H7 (cell line): Measurements from ENCODE around the gene P2RX7. TPM values are rescaled to one million over a fixed set of nuclear protein-coding genes. Genes with fewer than 3 reads are reported as not detected.
A peak's percentile ranks its signal among the peaks of the same experiment; 100 is the strongest.

Experiments
- DNase-seq: peaks from one replicate; pipeline ENCODE4 v3.0.0; 2012
- H3K27me3 ChIP-seq: 2 replicates; pipeline ENCODE4 v1.6.0; 2011; ENCODE audit warnings: mild to moderate bottlenecking, low read length; ENCODE audit not compliant: control insufficient read depth, insufficient read depth
- H3K36me3 ChIP-seq: replicated peaks from 2 replicates; pipeline ENCODE4 v1.5.1; 2011; ENCODE audit warnings: low read length; ENCODE audit not compliant: control insufficient read depth, insufficient read depth
- H3K4me3 ChIP-seq: 2 replicates; pipeline ENCODE4 v1.5.1; 2011; ENCODE audit warnings: low read depth, mild to moderate bottlenecking, control low read depth, low read length, moderate library complexity; ENCODE audit not compliant: insufficient read depth
- total RNA-seq: library from RNA; depleted of rRNA; stranded (reverse); fragments of >200 nt; shearing (Covaris generic); gene quantifications from 2 replicates; pipeline ENCODE4 v1.2.3, GENCODE V29; 2014; rRNA removed

Gene P2RX7
- 0.07 TPM in 1 of 2 replicates, not detected in the other for total RNA-seq

GRCh38 chr12:121132601-121133481 is at the start of gene P2RX7:
P2RX7 (plus strand) TSS chr12:121132876; CDS start chr12:121132971, 95 bp downstream.
- H3K4me3 ChIP-seq, result peak within 1 kb of the TSS; percentile 28; the same call in 1 of the 2 replicates
- no peaks in the 10 kb centered on the region for H3K36me3 ChIP-seq
- no peaks in the 10 kb centered on the region for H3K27me3 ChIP-seq
- DNase-seq, result peak; percentile 83

- H3K27me3 ChIP-seq, result no peaks in the 10 kb centered on the region
- no peak overlapping the region for H3K4me3 ChIP-seq
- no peaks in the 10 kb centered on the region for H3K36me3 ChIP-seq
- no peak for DNase-seq
These were observed 48.4 kb upstream of the P2RX7 start for GRCh38 chr12:121084229-121084628.

DNA sequence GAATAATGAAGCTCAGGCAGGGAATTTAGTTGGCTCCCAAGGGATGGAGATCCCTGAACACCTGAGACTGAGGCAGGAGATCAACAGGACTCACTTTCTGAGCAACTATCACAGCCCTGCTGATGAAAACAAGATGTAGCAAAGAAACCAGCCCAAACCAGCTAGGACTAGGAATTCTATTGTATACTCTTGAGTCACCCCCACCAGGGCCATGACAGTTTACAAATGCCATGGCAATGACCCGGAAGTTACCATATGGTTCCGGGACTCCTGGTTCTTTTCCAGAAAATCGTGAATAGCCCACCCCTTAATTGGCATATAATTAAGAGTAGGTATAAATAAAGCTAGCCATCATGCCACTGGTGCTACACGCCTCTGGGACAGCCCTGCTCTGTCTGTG is 47.6 kb upstream of the P2RX7 start:
- no peaks in the 10 kb centered on the region for H3K27me3 ChIP-seq
- no peak overlapping the region for H3K4me3 ChIP-seq
- no peaks in the 10 kb centered on the region for H3K36me3 ChIP-seq
- no peak for DNase-seq

DNA sequence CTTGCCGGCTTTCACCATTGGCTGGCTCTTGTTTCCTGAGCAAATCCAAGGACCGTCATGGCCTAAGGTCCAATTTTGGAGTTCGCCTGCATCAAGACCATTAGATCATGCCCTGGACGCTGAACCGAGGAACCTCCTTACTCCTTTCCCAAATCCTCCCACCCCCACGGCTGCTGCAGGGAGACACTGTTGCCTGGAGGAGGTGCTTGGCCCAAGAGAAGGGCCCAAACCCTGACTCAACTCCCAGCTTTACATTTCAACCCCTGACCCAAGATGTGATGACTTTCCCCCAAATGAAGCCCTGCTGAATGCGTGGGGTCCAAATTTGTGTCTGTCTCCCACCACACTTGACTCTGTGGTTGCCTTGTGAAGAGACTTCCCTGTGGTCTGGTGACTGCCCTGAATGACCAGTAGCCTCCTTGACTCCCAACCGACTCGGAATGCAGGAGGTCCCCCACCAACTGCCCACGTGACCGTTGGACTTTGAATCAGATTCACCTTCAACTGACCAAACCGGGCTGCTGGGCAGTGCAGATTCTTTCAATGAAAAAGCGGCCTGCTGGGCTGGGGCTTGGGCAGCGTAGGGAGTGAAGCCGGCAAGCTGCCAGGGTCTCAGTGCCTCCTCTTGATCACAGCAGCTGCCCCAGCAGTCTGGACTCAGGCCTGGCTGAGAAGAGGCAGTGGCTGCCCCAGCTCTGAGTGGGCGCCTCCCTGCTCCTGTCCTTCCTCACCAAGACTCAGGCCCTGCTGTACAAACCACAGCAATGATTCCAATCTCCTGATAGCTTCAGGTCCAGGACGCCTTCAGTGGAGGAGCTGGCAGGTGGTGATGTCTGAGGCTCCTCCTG is 46.9 kb upstream of the P2RX7 start:
- Histone ChIP-seq H3K36me3 (no peaks in the 10 kb centered on the region), H3K27me3 (no peaks in the 10 kb centered on the region), H3K4me3 (no peak overlapping the region)
- no peak for DNase-seq

- H3K27me3 ChIP-seq, result no peaks in the 10 kb centered on the region
- DNase-seq, result no peak
- H3K36me3 ChIP-seq, result no peaks in the 10 kb centered on the region
- no peak overlapping the region for H3K4me3 ChIP-seq
These were observed 45.8 kb upstream of the P2RX7 start for GRCh38 chr12:121086781-121087295.

- Histone ChIP-seq H3K27me3 (no peaks in the 10 kb centered on the region), H3K36me3 (no peaks in the 10 kb centered on the region), H3K4me3 (no peak overlapping the region)
- DNase-seq, result no peak
These were observed 45.0 kb upstream of the P2RX7 start for GRCh38 chr12:121087467-121088194.

DNA sequence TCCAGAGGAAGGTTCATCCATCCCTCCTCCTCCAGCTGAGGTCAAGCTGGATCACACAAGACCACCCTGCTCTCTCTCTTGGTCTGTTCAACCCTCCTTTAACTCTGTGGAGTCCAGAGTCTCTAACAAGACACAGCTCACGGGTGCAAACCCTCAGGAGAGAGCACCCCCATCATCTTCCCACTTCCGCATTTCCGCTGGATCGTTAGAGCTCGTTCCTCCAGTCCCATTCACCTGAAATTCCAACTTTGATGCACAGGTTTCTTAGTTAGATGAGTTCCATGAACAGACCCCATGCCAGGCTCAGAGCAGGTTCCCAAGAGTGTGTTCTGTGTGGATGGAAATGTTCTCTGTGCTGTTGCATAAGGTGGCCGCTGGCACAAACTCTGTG is 44.5 kb upstream of the P2RX7 start:
- DNase-seq, result no peak
- H3K27me3 ChIP-seq, result no peaks in the 10 kb centered on the region
- H3K36me3 ChIP-seq, result no peaks in the 10 kb centered on the region
- no peak overlapping the region for H3K4me3 ChIP-seq

DNA sequence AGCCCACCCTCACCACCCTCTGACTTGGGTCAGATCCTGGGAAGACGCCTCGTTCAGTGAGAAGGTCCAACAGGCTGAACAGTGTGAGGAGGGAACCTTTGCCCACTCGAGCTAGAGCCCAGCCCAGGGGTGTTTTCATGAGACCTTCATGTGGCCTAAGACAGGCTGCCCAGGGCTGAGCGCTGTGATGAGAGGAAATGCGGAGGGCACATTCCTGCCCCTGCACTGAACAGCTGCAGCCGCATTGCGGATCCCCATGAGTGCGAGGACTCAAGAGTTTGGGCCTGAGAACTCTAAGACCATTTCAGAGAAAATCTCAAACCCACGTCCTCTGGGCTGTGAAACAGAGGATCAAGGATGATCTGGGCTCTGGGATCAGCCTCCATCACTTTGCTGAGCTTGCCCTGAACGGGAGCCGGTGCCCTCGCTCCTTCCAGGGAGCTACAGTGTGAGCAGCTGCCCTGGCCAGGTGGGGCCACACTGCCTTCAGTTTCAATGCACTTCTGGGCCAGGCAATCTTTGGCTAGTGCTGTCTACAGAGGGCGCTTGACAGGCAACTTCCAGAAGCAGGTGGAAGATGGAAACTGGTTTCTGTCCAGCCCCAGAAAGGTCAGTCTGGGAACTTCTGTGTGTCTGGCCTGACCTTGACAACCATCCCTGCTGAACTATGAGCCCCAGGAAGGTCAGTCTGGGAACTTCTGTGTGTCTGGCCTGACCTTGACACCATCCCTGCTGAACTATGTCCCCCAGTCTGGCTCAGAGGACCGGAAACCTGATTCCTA is 43.5 kb upstream of the P2RX7 start:
- Histone ChIP-seq H3K36me3 (no peaks in the 10 kb centered on the region), H3K4me3 (no peak overlapping the region), H3K27me3 (no peaks in the 10 kb centered on the region)
- peak; percentile 54 for DNase-seq

- Histone ChIP-seq H3K4me3 (no peak overlapping the region), H3K36me3 (no peaks in the 10 kb centered on the region), H3K27me3 (no peaks in the 10 kb centered on the region)
- peak; percentile 15 for DNase-seq
These were observed 42.8 kb upstream of the P2RX7 start for GRCh38 chr12:121089813-121090430.

DNA sequence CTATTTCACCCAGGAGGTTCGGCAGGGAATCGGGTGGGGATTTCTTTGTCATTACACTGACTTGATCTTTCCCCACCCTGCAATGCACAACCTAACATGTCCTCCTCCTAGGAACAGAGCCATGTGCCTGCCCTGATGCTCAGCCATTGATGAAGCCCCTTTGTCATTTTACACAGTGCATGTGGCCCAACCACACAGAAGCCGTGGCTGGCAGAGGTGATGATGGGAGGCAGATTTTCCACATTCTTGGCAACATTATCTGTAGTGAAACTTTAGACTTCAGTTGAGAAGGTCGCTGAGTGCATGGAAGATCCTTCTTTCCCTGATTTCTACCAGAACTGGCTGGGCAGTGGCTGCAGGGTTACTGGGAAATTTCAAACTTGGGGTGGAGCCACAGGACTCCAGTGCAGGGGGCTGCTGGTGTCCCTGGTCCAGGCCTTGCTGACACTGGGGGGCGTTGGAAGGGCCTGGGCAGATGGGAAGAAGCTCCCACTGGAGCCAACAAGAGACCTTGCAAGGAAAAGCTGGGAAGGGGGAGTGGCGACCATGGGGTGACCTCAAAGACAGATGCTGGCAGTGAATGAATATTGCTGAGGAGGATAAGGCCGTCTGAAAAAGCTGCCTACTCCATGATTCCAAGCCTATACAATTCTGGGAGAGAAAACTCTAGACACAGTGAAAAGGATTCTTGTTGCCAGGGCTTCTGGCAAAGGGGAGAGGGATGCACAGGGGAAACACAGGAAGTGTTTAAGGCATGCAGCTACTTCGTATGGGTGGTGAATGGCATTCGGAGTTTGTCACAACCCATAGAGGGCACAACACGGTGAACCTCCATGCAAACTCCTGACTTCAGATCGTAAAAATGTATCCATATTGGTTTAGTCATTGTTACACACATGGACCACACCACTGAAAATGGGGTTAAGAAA is 41.8 kb upstream of the P2RX7 start:
- Histone ChIP-seq H3K36me3 (no peaks in the 10 kb centered on the region), H3K27me3 (peaks cover 1% of the 10 kb centered on the region), H3K4me3 (no peak overlapping the region)
- peak; percentile 26 for DNase-seq

GRCh38 chr12:121092034-121092433 is 40.6 kb upstream of the P2RX7 start:
- DNase-seq, result no peak
- no peak overlapping the region for H3K4me3 ChIP-seq
- peaks cover 1% of the 10 kb centered on the region for H3K27me3 ChIP-seq
- H3K36me3 ChIP-seq, result no peaks in the 10 kb centered on the region

DNA sequence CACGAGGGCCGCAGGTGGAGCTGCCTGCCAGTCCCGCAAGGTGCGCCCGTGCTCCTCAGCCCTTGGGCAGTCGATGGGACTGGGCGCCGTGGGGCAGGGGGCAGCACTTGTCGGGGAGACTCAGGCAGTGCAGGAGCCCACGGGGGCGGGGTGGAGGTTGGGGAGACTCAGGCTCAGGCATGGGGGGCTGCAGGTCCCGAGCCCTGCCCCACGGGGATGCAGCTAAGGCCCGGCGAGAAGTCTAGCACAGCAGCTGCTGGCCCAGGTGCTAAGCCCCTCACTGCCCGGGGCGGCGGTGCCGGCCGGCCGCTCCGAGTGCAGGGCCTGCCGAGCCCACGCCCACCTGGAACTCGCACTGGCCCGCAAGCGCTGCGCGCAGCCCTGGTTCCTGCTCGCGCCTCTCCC is 39.2 kb upstream of the P2RX7 start:
- no peaks in the 10 kb centered on the region for H3K36me3 ChIP-seq
- H3K27me3 ChIP-seq, result peaks cover 1% of the 10 kb centered on the region
- peak; percentile 30 for DNase-seq
- no peak overlapping the region for H3K4me3 ChIP-seq
